Activated naive CD8-positive, alpha-beta T cell treated with anti-CD3 and anti-CD28 coated beads, Interleukin-2, amount 10 ng/mL, durations not matched to agents 7 days and 5 days (primary cell): Measurements from ENCODE around the gene FASTKD2. TPM values are rescaled to one million over a fixed set of nuclear protein-coding genes. Genes with fewer than 3 reads are reported as not detected.

Source experiments
- ATAC-seq: fragments of 150-1000 bp; cut with Tn5 transposase; one replicate; pipeline ENCODE4 v1.10.0; 2021; ENCODE audit warnings: low read depth, moderate library complexity
- POLR2A ChIA-PET: fragments of 350-600 bp; sonication (Branson Sonifier 250); formaldehyde crosslinking; loops from one replicate; lab custom pipeline; 2021; ENCODE audit warnings: antibody characterized with exemption; lab: Charles Lee
- DNase-seq: peaks from one replicate; pipeline ENCODE4 v3.0.0; 2021
- H3K27ac Mint-ChIP-seq: one replicate; pipeline ENCODE4 v1.8.0; 2022; ENCODE audit warnings: mild to moderate bottlenecking, mixed read lengths
- H3K27me3 Mint-ChIP-seq: one replicate; pipeline ENCODE4 v1.8.0; 2022; ENCODE audit warnings: mild to moderate bottlenecking, moderate library complexity, mixed read lengths
- H3K36me3 Mint-ChIP-seq: one replicate; pipeline ENCODE4 v1.8.0; 2021; ENCODE audit warnings: mild to moderate bottlenecking, mixed read lengths
- H3K4me1 Mint-ChIP-seq: one replicate; pipeline ENCODE4 v1.8.0; 2021; ENCODE audit warnings: mixed read lengths
- H3K4me3 Mint-ChIP-seq: one replicate; pipeline ENCODE4 v1.8.0; 2022; ENCODE audit warnings: mild to moderate bottlenecking, moderate library complexity, mixed read lengths
- H3K9me3 Mint-ChIP-seq: one replicate; pipeline ENCODE4 v1.8.0; 2021; ENCODE audit warnings: mixed read lengths
- total RNA-seq, 2 experiments: library from RNA; stranded (reverse); gene quantifications; one replicate each; pipeline ENCODE4 v1.2.3, GENCODE V29; 2021

The FASTKD2 gene
- 10 to 100 TPM; 17.8 to 19.8 TPM for total RNA-seq

GRCh38 chr2:206765242-206766056 lies at the start of gene FASTKD2, which contains the start of gene MDH1B:
Gene FASTKD2, plus strand, starts transcription at chr2:206765606. Its CDS starts 1,088 bp downstream, at chr2:206766694.
Gene MDH1B, minus strand, starts transcription at chr2:206765328. Its CDS starts 57 bp downstream, at chr2:206765271.
- POLR2A ChIA-PET: interaction anchor here (0.5 to 1.7 kb wide), 6 partner anchors 28 to 1004 kb away, joined by 3 to 9 read pairs (median 4); partner anchors contain the start of genes CCNYL1, CREB1, EEF1B2 and FZD5
- peak; percentile 89 for ATAC-seq
- H3K4me1 Mint-ChIP-seq: peaks cover 22% of the 10 kb centered on the region
- H3K9me3 Mint-ChIP-seq: no peaks in the 10 kb centered on the region
- peak within 1 kb of the TSS; percentile 96 for H3K27ac Mint-ChIP-seq
- no peaks in the 10 kb centered on the region for H3K27me3 Mint-ChIP-seq
- peak within 1 kb of the TSS; percentile 94 for H3K4me3 Mint-ChIP-seq
- peak; percentile 85 for DNase-seq
- peaks cover 7% of the 10 kb centered on the region for H3K36me3 Mint-ChIP-seq

DNA sequence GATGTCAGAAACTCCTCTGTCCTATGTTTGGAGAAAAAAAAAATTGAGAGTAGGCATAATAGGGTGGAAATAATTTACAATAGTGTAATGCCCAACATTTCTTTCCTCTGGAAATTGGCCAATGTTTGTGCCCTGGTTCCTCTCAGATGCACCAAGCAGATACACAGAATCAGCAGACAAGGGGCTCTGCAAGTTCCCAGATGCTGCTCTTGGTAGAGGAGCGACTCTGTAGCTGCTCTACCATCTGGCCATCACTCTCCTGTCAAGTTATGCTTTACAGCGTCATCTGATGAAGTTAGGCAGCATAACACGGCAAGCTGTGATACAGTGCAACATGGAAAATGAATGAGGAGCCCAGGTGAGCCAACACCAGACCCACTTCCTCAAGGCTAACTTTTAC lies 48.8 kb upstream of the FASTKD2 start:
- Mint-ChIP-seq H3K36me3 (no peaks in the 10 kb centered on the region), H3K27me3 (peaks cover 11% of the 10 kb centered on the region), H3K4me3 (no peak overlapping the region), H3K27ac (no peak overlapping the region), H3K9me3 (no peaks in the 10 kb centered on the region), H3K4me1 (peaks cover 3% of the 10 kb centered on the region)
- POLR2A ChIA-PET: no interaction called here
- DNase-seq: no peak
- ATAC-seq: no peak

GRCh38 chr2:206718296-206718695 lies 47.1 kb upstream of the FASTKD2 start, which contains the start of gene DYTN:
Gene DYTN, minus strand, starts transcription at chr2:206718396. Its CDS starts 117 bp downstream, at chr2:206718279.
- Mint-ChIP-seq H3K36me3 (no peaks in the 10 kb centered on the region), H3K27me3 (peaks cover 20% of the 10 kb centered on the region), H3K27ac (no peak within 1 kb of the TSS), H3K4me1 (peaks cover 3% of the 10 kb centered on the region), H3K4me3 (no peak within 1 kb of the TSS), H3K9me3 (no peaks in the 10 kb centered on the region)
- no peak for ATAC-seq
- POLR2A ChIA-PET: no interaction called here
- DNase-seq: no peak

DNA sequence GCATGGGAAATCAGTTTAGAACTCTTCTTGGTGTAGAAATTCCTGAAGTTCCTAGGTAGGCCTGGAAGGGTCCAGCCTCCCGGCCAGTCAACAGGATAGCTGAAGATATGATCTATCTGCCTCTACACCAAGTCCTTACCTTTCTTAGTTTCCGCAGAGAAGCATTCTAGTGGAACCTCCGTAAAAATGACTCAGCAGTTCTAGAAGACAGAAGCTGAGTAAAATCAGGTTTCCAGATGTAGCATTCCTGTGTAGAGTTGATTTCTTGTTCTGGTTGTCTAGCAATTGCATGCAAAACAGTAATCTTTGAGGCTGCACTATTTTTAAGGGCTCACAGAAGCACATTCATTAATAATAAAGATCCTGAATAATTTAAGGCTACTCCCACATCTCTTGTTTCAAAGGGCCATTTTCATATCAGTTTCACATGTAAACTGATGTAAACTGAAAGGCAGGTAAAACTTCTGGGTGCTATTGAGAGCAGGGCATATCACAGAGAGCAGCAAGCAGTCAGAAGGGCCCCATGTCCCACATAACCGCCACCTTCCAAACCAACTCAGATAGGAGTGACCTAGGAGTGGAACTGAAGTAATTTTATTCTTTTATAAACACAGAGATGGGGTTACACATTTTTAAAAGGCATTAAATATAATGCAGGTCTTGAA lies 44.0 kb upstream of the FASTKD2 start:
- ATAC-seq (no peak), DNase-seq (no peak)
- no peaks in the 10 kb centered on the region for H3K9me3 Mint-ChIP-seq
- H3K4me3 Mint-ChIP-seq: no peak overlapping the region
- POLR2A ChIA-PET: no interaction called here
- peaks cover 29% of the 10 kb centered on the region for H3K27me3 Mint-ChIP-seq
- H3K4me1 Mint-ChIP-seq: no peaks in the 10 kb centered on the region
- no peak overlapping the region for H3K27ac Mint-ChIP-seq
- H3K36me3 Mint-ChIP-seq: no peaks in the 10 kb centered on the region

GRCh38 chr2:206723288-206723687 lies 42.1 kb upstream of the FASTKD2 start:
- Mint-ChIP-seq H3K9me3 (no peaks in the 10 kb centered on the region), H3K27me3 (peaks cover 32% of the 10 kb centered on the region), H3K27ac (no peak overlapping the region), H3K4me1 (no peaks in the 10 kb centered on the region), H3K4me3 (no peak overlapping the region), H3K36me3 (no peaks in the 10 kb centered on the region)
- POLR2A ChIA-PET: no interaction called here
- ATAC-seq (no peak), DNase-seq (no peak)

DNA sequence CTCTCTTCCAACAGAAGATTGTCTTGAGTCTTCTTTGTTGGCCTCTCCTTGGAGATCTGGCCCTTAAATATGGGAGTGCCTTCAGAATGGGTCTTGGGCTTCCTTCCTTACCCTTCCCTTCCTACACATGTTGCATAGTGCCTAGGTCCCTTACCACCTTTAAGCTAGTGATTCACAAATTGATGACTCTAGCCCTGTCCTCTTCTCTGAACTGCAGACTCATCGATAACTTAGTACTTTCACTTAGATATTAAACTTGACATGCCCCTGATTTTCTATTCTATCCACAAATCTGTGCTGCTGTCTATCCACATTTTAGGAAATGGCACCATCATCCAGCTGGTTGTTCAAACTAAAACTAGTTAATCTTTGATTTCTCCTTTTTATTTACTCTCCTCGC lies 38.1 kb upstream of the FASTKD2 start:
- DNase-seq (no peak), ATAC-seq (no peak)
- H3K4me1 Mint-ChIP-seq: no peaks in the 10 kb centered on the region
- no peak overlapping the region for H3K4me3 Mint-ChIP-seq
- POLR2A ChIA-PET: no interaction called here
- H3K27me3 Mint-ChIP-seq: peaks cover 37% of the 10 kb centered on the region
- H3K27ac Mint-ChIP-seq: no peak overlapping the region
- no peaks in the 10 kb centered on the region for H3K9me3 Mint-ChIP-seq
- no peaks in the 10 kb centered on the region for H3K36me3 Mint-ChIP-seq

GRCh38 chr2:206728277-206729199 lies 36.9 kb upstream of the FASTKD2 start:
- Mint-ChIP-seq H3K4me3 (no peak overlapping the region), H3K9me3 (no peaks in the 10 kb centered on the region), H3K36me3 (no peaks in the 10 kb centered on the region), H3K4me1 (no peaks in the 10 kb centered on the region), H3K27ac (no peak overlapping the region), H3K27me3 (peaks cover 27% of the 10 kb centered on the region)
- POLR2A ChIA-PET: no interaction called here
- no peak for DNase-seq
- no peak for ATAC-seq

DNA sequence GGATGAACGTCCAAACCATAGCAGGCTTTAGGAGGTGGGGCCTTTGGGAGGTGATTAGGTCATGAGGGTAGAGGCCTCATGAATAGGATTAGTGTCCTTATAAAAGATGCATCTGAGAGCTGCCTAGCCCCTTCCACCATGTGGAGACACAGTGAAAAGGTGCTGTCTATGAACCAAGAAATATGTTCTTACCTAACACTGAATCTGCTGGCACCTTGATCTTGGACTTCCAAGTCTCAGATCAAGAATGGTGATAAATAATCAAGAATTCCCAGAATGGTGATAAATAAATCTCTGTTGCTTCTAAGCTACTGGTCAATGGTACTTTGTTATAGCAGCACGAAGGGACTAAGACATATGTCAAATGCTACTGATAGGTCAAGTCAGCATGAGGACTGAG lies 32.1 kb upstream of the FASTKD2 start:
- POLR2A ChIA-PET: no interaction called here
- no peaks in the 10 kb centered on the region for H3K9me3 Mint-ChIP-seq
- no peaks in the 10 kb centered on the region for H3K4me1 Mint-ChIP-seq
- ATAC-seq: no peak
- no peak overlapping the region for H3K27ac Mint-ChIP-seq
- no peaks in the 10 kb centered on the region for H3K36me3 Mint-ChIP-seq
- DNase-seq: no peak
- no peak overlapping the region for H3K4me3 Mint-ChIP-seq
- peaks cover 10% of the 10 kb centered on the region for H3K27me3 Mint-ChIP-seq

DNA sequence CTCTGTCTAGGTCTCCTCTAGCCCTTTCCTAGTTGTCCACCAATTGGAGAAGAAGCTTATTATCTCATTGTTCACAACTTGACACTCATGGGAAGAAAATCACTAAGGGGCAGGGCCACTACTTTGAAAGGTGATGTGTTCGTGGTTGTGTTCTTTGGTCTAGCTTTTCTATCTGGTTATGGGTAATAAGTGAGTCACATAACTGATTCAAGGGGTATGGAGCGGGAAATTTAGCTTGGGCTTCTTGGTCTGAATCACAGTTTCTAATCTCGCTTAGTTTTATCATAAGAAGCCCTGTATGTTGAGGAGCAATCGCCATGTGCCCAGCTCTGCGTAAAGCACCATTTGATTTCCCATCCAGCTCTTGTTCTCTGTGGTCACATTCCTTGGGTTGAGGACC lies 28.5 kb upstream of the FASTKD2 start:
- H3K27me3 Mint-ChIP-seq: no peaks in the 10 kb centered on the region
- DNase-seq (no peak), ATAC-seq (no peak)
- no peak overlapping the region for H3K27ac Mint-ChIP-seq
- H3K4me3 Mint-ChIP-seq: no peak overlapping the region
- H3K4me1 Mint-ChIP-seq: no peaks in the 10 kb centered on the region
- POLR2A ChIA-PET: no interaction called here
- H3K36me3 Mint-ChIP-seq: no peaks in the 10 kb centered on the region
- no peaks in the 10 kb centered on the region for H3K9me3 Mint-ChIP-seq

- no peak for ATAC-seq
- POLR2A ChIA-PET: no interaction called here
Measured at GRCh38 chr2:206739271-206739670, 26.1 kb upstream of the FASTKD2 start.

DNA sequence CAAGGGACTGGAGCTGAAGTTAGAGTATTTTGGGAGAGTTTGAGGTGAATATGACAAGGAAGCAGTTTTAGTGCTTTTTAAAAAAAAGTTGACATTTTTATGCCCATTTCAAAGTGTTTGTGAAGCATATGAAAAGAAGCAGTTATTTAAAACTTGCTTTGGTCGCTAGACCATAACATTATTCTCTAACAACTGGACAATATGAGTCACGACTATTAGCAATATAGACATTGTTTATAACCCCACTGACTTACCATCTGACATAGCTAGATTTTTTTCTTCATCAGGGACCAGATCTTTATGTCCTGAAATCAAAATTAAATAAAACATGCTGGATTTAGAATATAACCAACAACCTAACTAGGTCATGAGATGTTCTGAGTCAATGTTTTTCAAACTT lies 24.6 kb upstream of the FASTKD2 start:
- Mint-ChIP-seq H3K9me3 (no peaks in the 10 kb centered on the region), H3K36me3 (no peaks in the 10 kb centered on the region), H3K4me3 (no peak overlapping the region), H3K27ac (no peak overlapping the region), H3K4me1 (no peaks in the 10 kb centered on the region), H3K27me3 (peaks cover 2% of the 10 kb centered on the region)
- DNase-seq (no peak), ATAC-seq (no peak)
- POLR2A ChIA-PET: no interaction called here

More at GRCh38 chr2:206739271-206739670, 26.1 kb upstream of the FASTKD2 start:
- H3K27me3 Mint-ChIP-seq: no peaks in the 10 kb centered on the region
- H3K4me3 Mint-ChIP-seq: no peak overlapping the region
- H3K27ac Mint-ChIP-seq: no peak overlapping the region
- H3K36me3 Mint-ChIP-seq: no peaks in the 10 kb centered on the region
- H3K9me3 Mint-ChIP-seq: no peaks in the 10 kb centered on the region
- H3K4me1 Mint-ChIP-seq: no peaks in the 10 kb centered on the region
- no peak for DNase-seq

GRCh38 chr2:206756816-206757215 lies 8.6 kb upstream of the FASTKD2 start:
- Mint-ChIP-seq H3K36me3 (no peaks in the 10 kb centered on the region), H3K4me3 (no peak overlapping the region), H3K4me1 (no peaks in the 10 kb centered on the region), H3K9me3 (no peaks in the 10 kb centered on the region), H3K27me3 (no peaks in the 10 kb centered on the region), H3K27ac (no peak overlapping the region)
- no peak for DNase-seq
- POLR2A ChIA-PET: no interaction called here
- ATAC-seq: no peak
